IMR-90 (cell line): Measurements from ENCODE around the gene KCNQ5. TPM values are rescaled to one million over a fixed set of nuclear protein-coding genes. Genes with fewer than 3 reads are reported as not detected.

Experiments used
- ATAC-seq: fragments of 200-7000 bp; cut with Tn5 transposase; 2 replicates; pipeline ENCODE4 v1.9.1; 2020; ENCODE audit warnings: low read depth, mild to moderate bottlenecking, moderate library complexity
- BruUV-seq: library from RNA; stranded (reverse); fragments of 400-500 nt; replicated peaks from 2 replicates; lab custom pipeline; 2021; lab: Mats Ljungman, UMichigan
- CTCF ChIA-PET: fragments of 300-600 bp; formaldehyde crosslinking; extraction: SDS; loops from one replicate; lab custom pipeline; 2021; ENCODE audit warnings: antibody characterized with exemption; lab: Yijun Ruan, JAX
- POLR2A ChIA-PET: fragments of 300-600 bp; sonication (Branson Sonifier 250); formaldehyde crosslinking; loops from one replicate; lab custom pipeline; 2022; ENCODE audit warnings: antibody characterized with exemption; ENCODE audit not compliant: unreplicated experiment; lab: Charles Lee
- DNase-seq: peaks from one replicate; pipeline ENCODE4 v3.0.0; 2013
- H2AFZ ChIP-seq: replicated peaks from 2 replicates; pipeline ENCODE3; 2013; ENCODE audit warnings: low read length, mild to moderate bottlenecking; ENCODE audit not compliant: poor library complexity
- H2AK5ac ChIP-seq: 2 replicates; pipeline ENCODE4 v1.6.1; 2013; ENCODE audit warnings: low read depth, low read length, inconsistent platforms
- H2AK9ac ChIP-seq: replicated peaks from 2 replicates; pipeline ENCODE3; 2013; ENCODE audit warnings: mild to moderate bottlenecking, low read depth, low read length, moderate library complexity; ENCODE audit not compliant: poor library complexity
- H2BK120ac ChIP-seq: 2 replicates; pipeline ENCODE4 v1.6.1; 2013; ENCODE audit warnings: low read depth, low read length, inconsistent platforms
- H2BK15ac ChIP-seq: 3 replicates; pipeline ENCODE4 v1.6.1; 2013; ENCODE audit warnings: low read depth, low read length, inconsistent platforms
- H2BK20ac ChIP-seq: 2 replicates; pipeline ENCODE4 v1.6.1; 2013; ENCODE audit warnings: low read depth, mild to moderate bottlenecking, inconsistent platforms, low read length, moderate library complexity
- H2BK5ac ChIP-seq: 2 replicates; pipeline ENCODE4 v1.6.1; 2013; ENCODE audit warnings: mild to moderate bottlenecking, low read depth, low read length, inconsistent platforms; ENCODE audit not compliant: poor library complexity, severe bottlenecking
- H3K14ac ChIP-seq: replicated peaks from 2 replicates; pipeline ENCODE4 v1.6.1; 2013; ENCODE audit warnings: low read depth, low read length, inconsistent platforms
- H3K18ac ChIP-seq: 2 replicates; pipeline ENCODE4 v1.6.1; 2013; ENCODE audit warnings: low read depth, low read length, control low read depth
- H3K23ac ChIP-seq: 2 replicates; pipeline ENCODE4 v1.6.1; 2013; ENCODE audit warnings: low read depth, low read length, inconsistent platforms
- H3K27ac ChIP-seq: 2 replicates; pipeline ENCODE4 v1.5.1; 2013; ENCODE audit warnings: mild to moderate bottlenecking, control low read depth, low read length; ENCODE audit not compliant: insufficient read depth
- H3K27me3 ChIP-seq: 2 replicates; pipeline ENCODE4 v1.6.1; 2013; ENCODE audit warnings: low read length; ENCODE audit not compliant: control insufficient read depth, insufficient read depth
- H3K36me3 ChIP-seq: 2 replicates; pipeline ENCODE4 v1.6.1; 2013; ENCODE audit warnings: low read length, mixed read lengths; ENCODE audit not compliant: control insufficient read depth, insufficient read depth
- H3K4ac ChIP-seq: 2 replicates; pipeline ENCODE4 v1.6.1; 2013; ENCODE audit warnings: low read depth, low read length, inconsistent platforms
- H3K4me1 ChIP-seq: 2 replicates; pipeline ENCODE4 v1.6.1; 2013; ENCODE audit warnings: low read length, mixed read lengths; ENCODE audit not compliant: control insufficient read depth, insufficient read depth
- H3K4me2 ChIP-seq: 2 replicates; pipeline ENCODE4 v1.6.1; 2013; ENCODE audit warnings: low read depth, mild to moderate bottlenecking, control low read depth, low read length, moderate library complexity
- H3K4me3 ChIP-seq: 2 replicates; pipeline ENCODE4 v1.5.1; 2013; ENCODE audit warnings: low read depth, mild to moderate bottlenecking, control low read depth, low read length, moderate library complexity; ENCODE audit not compliant: insufficient read depth
- H3K56ac ChIP-seq: 2 replicates; pipeline ENCODE4 v1.6.1; 2013; ENCODE audit warnings: low read length, inconsistent platforms; ENCODE audit not compliant: insufficient read depth; ENCODE audit errors: extremely low read depth
- H3K79me1 ChIP-seq, 2 experiments: 2 replicates each; pipeline ENCODE4 v1.6.1; 2013; ENCODE audit warnings: low read length in 2 of 2, inconsistent platforms in 1 of 2, low read depth in 1 of 2
- H3K9ac ChIP-seq: 2 replicates; pipeline ENCODE4 v1.6.1; 2013; ENCODE audit warnings: low read depth, low read length, control low read depth
- H3K9me1 ChIP-seq: 2 replicates; pipeline ENCODE4 v1.6.1; 2013; ENCODE audit warnings: low read length, inconsistent platforms; ENCODE audit not compliant: insufficient read depth
- H3K9me3 ChIP-seq: 2 replicates; pipeline ENCODE4 v1.6.1; 2013; ENCODE audit warnings: low read length; ENCODE audit not compliant: control insufficient read depth, insufficient read depth
- H4K20me1 ChIP-seq: 2 replicates; pipeline ENCODE4 v1.6.1; 2013; ENCODE audit warnings: low read length, inconsistent platforms; ENCODE audit not compliant: insufficient read depth
- H4K5ac ChIP-seq: 2 replicates; pipeline ENCODE4 v1.6.1; 2013; ENCODE audit warnings: mild to moderate bottlenecking, low read depth, low read length, control low read depth
- H4K8ac ChIP-seq, 2 experiments: 2 replicates each; pipeline ENCODE4 v1.6.1; 2013; ENCODE audit warnings: low read depth in 2 of 2, low read length in 2 of 2, control low read depth in 1 of 2, inconsistent platforms in 1 of 2
- H4K91ac ChIP-seq: 2 replicates; pipeline ENCODE4 v1.6.1; 2013; ENCODE audit warnings: low read depth, low read length, inconsistent platforms; ENCODE audit not compliant: insufficient read depth
- CHD1 ChIP-seq: IDR thresholded peaks from 2 replicates; pipeline ENCODE4 v1.6.1; 2012; ENCODE audit warnings: low read depth, low read length, improper control_type of control experiment
- FOS ChIP-seq: fragments of 150-350 bp; IDR thresholded peaks from 2 replicates; pipeline ENCODE4 v1.6.1; 2016; ENCODE audit warnings: low read depth, low read length
- MAFK ChIP-seq: IDR thresholded peaks from 2 replicates; pipeline ENCODE4 v1.6.1; 2012; ENCODE audit warnings: low read depth, low read length, improper control_type of control experiment
- NFE2L2 ChIP-seq: fragments of 150-350 bp; IDR thresholded peaks from 2 replicates; pipeline ENCODE4 v1.6.1; 2016; ENCODE audit warnings: low read depth, mild to moderate bottlenecking, low read length
- RFX5 ChIP-seq: IDR thresholded peaks from 2 replicates; pipeline ENCODE4 v1.8.0; 2012; ENCODE audit warnings: low read depth, mild to moderate bottlenecking, low read length, moderate library complexity
- WGBS, 2 experiments: methylation state at CpG; one replicate each; pipeline versions ENCODE4 v1.1.5 to v1.1.7; 2013; ENCODE audit warnings: missing lambda C conversion rate in 2 of 2; ENCODE audit not compliant: insufficient read length in 1 of 2; ENCODE audit errors: extremely low coverage in 2 of 2; 5-methylcytosine and 5-hydroxymethylcytosine counted together
- dilution Hi-C: fragments of 300-500 bp; cut with HindIII; formaldehyde crosslinking; loops from one replicate; pipeline ENCODE4 v1.14.3; 2018; ENCODE audit warnings: low sequenced_read_pairs; ENCODE audit not compliant: unreplicated experiment
- in situ Hi-C: fragments of 300-500 bp; cut with MboI; formaldehyde crosslinking; loops from 3 replicates; pipeline ENCODE4 v1.14.3; 2019; ENCODE audit warnings: low sequenced_read_pairs, inconsistent platforms, mixed read lengths
- intact Hi-C: fragments of 100-400 bp; cut with micrococcal nuclease; formaldehyde crosslinking; loops from 2 replicates; pipeline ENCODE4 v1.10.0; 2022
- polyA plus RNA-seq, 3 experiments: library from polyadenylated mRNA; depleted of rRNA; stranded (reverse); fragments of >200 nt; gene quantifications; 2 replicates each; pipeline ENCODE4 v1.2.3, GENCODE V29; 2012; ENCODE audit warnings: low replicate concordance in 1 of 3
- total RNA-seq: library from RNA; depleted of rRNA; stranded (reverse); fragments of >200 nt; gene quantifications from 2 replicates; pipeline ENCODE4 v1.2.3, GENCODE V29; 2012
- TF ChIP-seq, protein P1 (sequence below): fragments of 150-350 bp; IDR thresholded peaks from 2 replicates; pipeline ENCODE4 v1.6.1; 2017; ENCODE audit warnings: mild to moderate bottlenecking, antibody characterized with exemption, low read length, low read depth
- TF ChIP-seq, protein P2 (sequence below): conservative IDR thresholded peaks from 2 replicates; pipeline ENCODE4 v1.5.1; 2012; ENCODE audit warnings: mild to moderate bottlenecking, low read depth, low read length, improper control_type of control experiment

KCNQ5 gene
- total and polyA plus RNA-seq, 2 of the 4 experiments (the other 2 are of a cell fraction) = 0.75 to 1.3 TPM

DNA sequence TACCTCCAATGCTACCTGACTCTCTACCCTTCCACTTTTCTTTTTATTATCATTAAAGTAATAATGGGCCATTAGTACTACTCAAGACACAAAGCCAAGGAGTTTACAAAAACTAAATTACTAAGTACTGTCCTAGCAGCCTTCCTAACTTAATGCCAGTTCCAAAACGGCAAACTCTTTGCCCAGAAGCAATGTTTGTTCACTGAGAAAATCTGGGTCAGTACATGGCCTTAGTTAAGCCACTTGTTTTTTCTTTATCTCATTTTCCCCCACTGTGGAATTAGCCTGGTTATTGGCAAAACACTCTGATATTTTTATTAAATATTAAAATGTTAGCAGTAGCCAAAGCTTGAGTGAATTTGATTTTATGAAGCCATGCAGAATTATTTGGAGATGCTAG, 242.4 kb downstream of the KCNQ5 start:
- ATAC-seq = no peak
- H3K9me3 ChIP-seq = no peaks in the 10 kb centered on the region
- no peak for TF ChIP-seq FOS
- TF ChIP-seq, protein P1, sequence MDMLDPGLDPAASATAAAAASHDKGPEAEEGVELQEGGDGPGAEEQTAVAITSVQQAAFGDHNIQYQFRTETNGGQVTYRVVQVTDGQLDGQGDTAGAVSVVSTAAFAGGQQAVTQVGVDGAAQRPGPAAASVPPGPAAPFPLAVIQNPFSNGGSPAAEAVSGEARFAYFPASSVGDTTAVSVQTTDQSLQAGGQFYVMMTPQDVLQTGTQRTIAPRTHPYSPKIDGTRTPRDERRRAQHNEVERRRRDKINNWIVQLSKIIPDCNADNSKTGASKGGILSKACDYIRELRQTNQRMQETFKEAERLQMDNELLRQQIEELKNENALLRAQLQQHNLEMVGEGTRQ = no peak
- TF ChIP-seq CHD1 = no peak
- TF ChIP-seq RFX5 = no peak
- TF ChIP-seq, protein P2, sequence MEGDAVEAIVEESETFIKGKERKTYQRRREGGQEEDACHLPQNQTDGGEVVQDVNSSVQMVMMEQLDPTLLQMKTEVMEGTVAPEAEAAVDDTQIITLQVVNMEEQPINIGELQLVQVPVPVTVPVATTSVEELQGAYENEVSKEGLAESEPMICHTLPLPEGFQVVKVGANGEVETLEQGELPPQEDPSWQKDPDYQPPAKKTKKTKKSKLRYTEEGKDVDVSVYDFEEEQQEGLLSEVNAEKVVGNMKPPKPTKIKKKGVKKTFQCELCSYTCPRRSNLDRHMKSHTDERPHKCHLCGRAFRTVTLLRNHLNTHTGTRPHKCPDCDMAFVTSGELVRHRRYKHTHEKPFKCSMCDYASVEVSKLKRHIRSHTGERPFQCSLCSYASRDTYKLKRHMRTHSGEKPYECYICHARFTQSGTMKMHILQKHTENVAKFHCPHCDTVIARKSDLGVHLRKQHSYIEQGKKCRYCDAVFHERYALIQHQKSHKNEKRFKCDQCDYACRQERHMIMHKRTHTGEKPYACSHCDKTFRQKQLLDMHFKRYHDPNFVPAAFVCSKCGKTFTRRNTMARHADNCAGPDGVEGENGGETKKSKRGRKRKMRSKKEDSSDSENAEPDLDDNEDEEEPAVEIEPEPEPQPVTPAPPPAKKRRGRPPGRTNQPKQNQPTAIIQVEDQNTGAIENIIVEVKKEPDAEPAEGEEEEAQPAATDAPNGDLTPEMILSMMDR = no peak
- no peak for TF ChIP-seq NFE2L2
- no peak for TF ChIP-seq MAFK
- in situ Hi-C loops (no loop called here), dilution Hi-C loops (no loop called here), intact Hi-C loops (no loop called here)
- BruUV-seq = no TSS peak
- no peaks in the 10 kb centered on the region for H3K36me3 ChIP-seq
- H3K14ac ChIP-seq = no peak overlapping the region
- H3K27me3 ChIP-seq = no peaks in the 10 kb centered on the region
- no peak overlapping the region for H2BK5ac ChIP-seq
- H4K5ac ChIP-seq = no peak overlapping the region
- H3K79me1 ChIP-seq = peaks cover 0 to 2% of the 10 kb centered on the region in 2 experiments; a peak in 1 of 4 replicates
- no peak overlapping the region for H3K4me3 ChIP-seq
- H4K91ac ChIP-seq = no peak overlapping the region
- H4K8ac ChIP-seq = no peak overlapping the region
- H3K9ac ChIP-seq = no peak overlapping the region
- ChIA-PET CTCF (no interaction called here), POLR2A (no interaction called here)
- no peak overlapping the region for H2AK9ac ChIP-seq
- H2AK5ac ChIP-seq = peak overlapping the region; percentile 30; the same call in 1 of the 2 replicates
- no peak overlapping the region for H3K56ac ChIP-seq
- no peaks in the 10 kb centered on the region for H4K20me1 ChIP-seq
- no peak overlapping the region for H3K23ac ChIP-seq
- no peak overlapping the region for H3K4me2 ChIP-seq
- H3K18ac ChIP-seq = no peak overlapping the region
- no peak overlapping the region for H2BK120ac ChIP-seq
- H3K4me1 ChIP-seq = peaks cover 7% of the 10 kb centered on the region
- H2AFZ ChIP-seq = no peak overlapping the region
- H2BK20ac ChIP-seq = no peak overlapping the region
- DNase-seq = no peak
- no peak overlapping the region for H3K4ac ChIP-seq
- no CpG with 5 or more reads among the region's 1 CpG for WGBS, 2 experiments
- no peak overlapping the region for H3K27ac ChIP-seq
- H3K9me1 ChIP-seq = peaks cover 7% of the 10 kb centered on the region
- no peak overlapping the region for H2BK15ac ChIP-seq
